ENCODE data around the gene CC2D1A.
"Not testable (repeated sequence)": the region's sequence is repeated elsewhere in the genome, so short reads cannot be mapped to it uniquely, and the experiment has no call there.

Gene CC2D1A

GRCh38 chr19:13962699-13963602, 57.0 kb downstream of the CC2D1A start:
- no peak for DNase-seq (ENCODE audit: low read depth)

GRCh38 chr19:13963603-13964105, 57.7 kb downstream of the CC2D1A start:
- DNase-seq (ENCODE audit: low read depth) = no peak

GRCh38 chr19:13964776-13965175, 58.8 kb downstream of the CC2D1A start:
- DNase-seq (ENCODE audit: low read depth) = no peak

GRCh38 chr19:13965377-13965896, 59.4 kb downstream of the CC2D1A start:
- no peak for DNase-seq (ENCODE audit: low read depth)

- DNase-seq (ENCODE audit: low read depth) = no peak
Observed at GRCh38 chr19:13965926-13966683, 60.1 kb downstream of the CC2D1A start.

- no peak for DNase-seq (ENCODE audit: low read depth)
Observed at GRCh38 chr19:13966684-13967128, 60.7 kb downstream of the CC2D1A start.

GRCh38 chr19:13967206-13967605, 61.2 kb downstream of the CC2D1A start:
- DNase-seq (ENCODE audit: low read depth) = not testable (repeated sequence)

GRCh38 chr19:13968383-13968935, 62.5 kb downstream of the CC2D1A start:
- DNase-seq (ENCODE audit: low read depth) = no peak

GRCh38 chr19:13968999-13969398, 63.0 kb downstream of the CC2D1A start:
- DNase-seq (ENCODE audit: low read depth) = no peak

GRCh38 chr19:13969897-13970296, 63.9 kb downstream of the CC2D1A start:
- DNase-seq (ENCODE audit: low read depth) = no peak

- not testable (repeated sequence) for DNase-seq (ENCODE audit: low read depth)
Observed at GRCh38 chr19:13971868-13972267, 65.9 kb downstream of the CC2D1A start.

- no peak for DNase-seq (ENCODE audit: low read depth)
Observed at GRCh38 chr19:13972368-13973155, 66.6 kb downstream of the CC2D1A start.

GRCh38 chr19:13973479-13973878, 67.5 kb downstream of the CC2D1A start:
- not testable (repeated sequence) for DNase-seq (ENCODE audit: low read depth)

- DNase-seq (ENCODE audit: low read depth) = no peak
Observed at GRCh38 chr19:13974073-13974472, 68.1 kb downstream of the CC2D1A start.

GRCh38 chr19:13975870-13976269, 69.9 kb downstream of the CC2D1A start:
- DNase-seq (ENCODE audit: low read depth) = no peak

GRCh38 chr19:13976446-13976845, 70.4 kb downstream of the CC2D1A start:
- no peak for DNase-seq (ENCODE audit: low read depth)

- no peak for DNase-seq (ENCODE audit: low read depth)
Observed at GRCh38 chr19:13977803-13978202, 71.8 kb downstream of the CC2D1A start.

GRCh38 chr19:13978351-13979243, 72.6 kb downstream of the CC2D1A start:
- DNase-seq (ENCODE audit: low read depth) = no peak

GRCh38 chr19:13979244-13979615, 73.2 kb downstream of the CC2D1A start:
- DNase-seq (ENCODE audit: low read depth) = no peak

- DNase-seq (ENCODE audit: low read depth) = no peak
Observed at GRCh38 chr19:13979686-13980085, 73.7 kb downstream of the CC2D1A start.

Data from stimulated activated CD8-positive, alpha-beta memory T cell treated with anti-CD3 and anti-CD28 coated beads, Interleukin-12 subunit alpha, Interleukin-12 subunit beta, amount 100 ng/mL, for 4 hours (primary cell).